Right lobe of liver (tissue), 4 donors: ENCODE results near the gene CNN1.
"Not testable (repeated sequence)": the region's sequence is repeated elsewhere in the genome, so short reads cannot be mapped to it uniquely, and the experiment has no call there.

Experiments
- CTCF ChIP-seq, 4 donors: fragments of 200-600 bp in 3 of 4; fragments of 450-650 bp in 1 of 4; IDR thresholded peaks; one replicate each; pipeline versions ENCODE4 v1.5.1 to v1.8.0; 2016 to 2022; ENCODE audit warnings: antibody characterized with exemption in 4 of 4, mild to moderate bottlenecking in 2 of 4
- POLR2A ChIP-seq: fragments of 450-650 bp; IDR thresholded peaks from one replicate; pipeline ENCODE4 v1.6.1; 2017; ENCODE audit warnings: antibody characterized with exemption, mild to moderate bottlenecking
- donor health status: DM: no; HTN: no; CAD: no.
- donor health status: DM: no; HTN: no; CAD: no.
- donor health status: DM: no; HTN: yes; CAD: no.

GRCh38 chr19:11565649-11565980 lies 27.0 kb downstream of the CNN1 start:
- not testable (repeated sequence) for TF ChIP-seq CTCF (IDR thresholded peaks at IDR 0.05); POLR2A
